Effector CD8-positive, alpha-beta T cell (primary cell): Measurements from ENCODE around the gene FBXL14.

Source experiments
- DNase-seq: peaks from one replicate; lab custom pipeline; 2025; lab: John Stamatoyannopoulos, UW
- total RNA-seq, 4 experiments: gene quantifications; one replicate each; lab custom pipeline; 2026; lab: John Stamatoyannopoulos, UW

FBXL14 gene
- total RNA-seq: 36.8 to 47.9 (median 37.8) reads per million in 4 experiments

GRCh38 chr12:1594261-1595025, at the start of gene FBXL14:
Gene FBXL14, minus strand, starts transcription at chr12:1594581. Its CDS starts 515 bp downstream, at chr12:1594066.
- DNase-seq: peak; percentile 81

- no peak for DNase-seq
Observed at GRCh38 chr12:1643905-1644533, 49.6 kb upstream of the FBXL14 start.

GRCh38 chr12:1643043-1643442, 48.7 kb upstream of the FBXL14 start:
- no peak for DNase-seq

GRCh38 chr12:1642513-1642912, 48.1 kb upstream of the FBXL14 start:
- DNase-seq: no peak

GRCh38 chr12:1640328-1641234, 46.2 kb upstream of the FBXL14 start:
- DNase-seq: no peak

GRCh38 chr12:1639538-1639937, 45.2 kb upstream of the FBXL14 start:
- no peak for DNase-seq

- no peak for DNase-seq
Observed at GRCh38 chr12:1638203-1638602, 43.8 kb upstream of the FBXL14 start.

GRCh38 chr12:1635301-1636095, 41.1 kb upstream of the FBXL14 start:
- DNase-seq: no peak

GRCh38 chr12:1634590-1635191, 40.3 kb upstream of the FBXL14 start:
- DNase-seq: peak; percentile 29

GRCh38 chr12:1634149-1634548, 39.8 kb upstream of the FBXL14 start:
- no peak for DNase-seq

- DNase-seq: no peak
Observed at GRCh38 chr12:1633459-1633858, 39.1 kb upstream of the FBXL14 start.

- no peak for DNase-seq
Observed at GRCh38 chr12:1632702-1633101, 38.3 kb upstream of the FBXL14 start.

- no peak for DNase-seq
Observed at GRCh38 chr12:1630827-1631591, 36.6 kb upstream of the FBXL14 start.

- no peak for DNase-seq
Observed at GRCh38 chr12:1630133-1630826, 35.9 kb upstream of the FBXL14 start.

- DNase-seq: no peak
Observed at GRCh38 chr12:1629338-1630132, 35.2 kb upstream of the FBXL14 start.

- no peak for DNase-seq
Observed at GRCh38 chr12:1628666-1629337, 34.4 kb upstream of the FBXL14 start, which contains the start of gene WNT5B. Gene WNT5B, plus strand, starts transcription at chr12:1629231. Its CDS starts 2,124 bp downstream, at chr12:1631355.

GRCh38 chr12:1622406-1622805, 28.0 kb upstream of the FBXL14 start:
- DNase-seq: no peak

GRCh38 chr12:1620092-1620491, 25.7 kb upstream of the FBXL14 start:
- DNase-seq: no peak
